ENCODE measurements around the gene SCRN1.
"Not testable (repeated sequence)": the region's sequence is repeated elsewhere in the genome, so short reads cannot be mapped to it uniquely, and the experiment has no call there.

Gene SCRN1

GRCh38 chr7:29922921-29923700 is 66.5 kb downstream of the SCRN1 start:
- DNase-seq, result no peak

GRCh38 chr7:29921404-29922010 is 68.1 kb downstream of the SCRN1 start:
- peak; percentile 54 for DNase-seq

GRCh38 chr7:29920491-29920890 is 69.1 kb downstream of the SCRN1 start:
- DNase-seq, result no peak

GRCh38 chr7:29919790-29920189 is 69.8 kb downstream of the SCRN1 start:
- DNase-seq, result no peak

GRCh38 chr7:29918850-29919249 is 70.8 kb downstream of the SCRN1 start:
- DNase-seq, result no peak

- no peak for DNase-seq
Observed at GRCh38 chr7:29917641-29918040, 72.0 kb downstream of the SCRN1 start.

GRCh38 chr7:29915481-29916215 is 74.0 kb downstream of the SCRN1 start:
- DNase-seq, result no peak

- no peak for DNase-seq
Observed at GRCh38 chr7:29914180-29914579, 75.4 kb downstream of the SCRN1 start.

GRCh38 chr7:29906200-29907022 is 83.2 kb downstream of the SCRN1 start:
- DNase-seq, result no peak

- no peak for DNase-seq
Observed at GRCh38 chr7:29900745-29901144, 88.9 kb downstream of the SCRN1 start.

- no peak for DNase-seq
Observed at GRCh38 chr7:29898301-29898700, 91.3 kb downstream of the SCRN1 start.

- DNase-seq, result no peak
Observed at GRCh38 chr7:29896685-29897411, 92.8 kb downstream of the SCRN1 start.

- no peak for DNase-seq
Observed at GRCh38 chr7:29895559-29895958, 94.0 kb downstream of the SCRN1 start.

GRCh38 chr7:29894256-29894655 is 95.3 kb downstream of the SCRN1 start:
- DNase-seq, result no peak

GRCh38 chr7:29893351-29893965 is 96.1 kb downstream of the SCRN1 start:
- no peak for DNase-seq

GRCh38 chr7:29892231-29892630 is 97.4 kb downstream of the SCRN1 start:
- no peak for DNase-seq

- no peak for DNase-seq
Observed at GRCh38 chr7:29891766-29892165, 97.8 kb downstream of the SCRN1 start.

- DNase-seq, result not testable (repeated sequence)
Observed at GRCh38 chr7:29890786-29891185, 98.8 kb downstream of the SCRN1 start.

- no peak for DNase-seq
Observed at GRCh38 chr7:29890251-29890650, 99.3 kb downstream of the SCRN1 start.

GRCh38 chr7:29889288-29889687 is 100.3 kb downstream of the SCRN1 start:
- DNase-seq, result no peak

GRCh38 chr7:29888006-29888405 is 101.6 kb downstream of the SCRN1 start:
- DNase-seq, result no peak

GRCh38 chr7:29886827-29887226 is 102.8 kb downstream of the SCRN1 start:
- DNase-seq, result no peak
